Neural crest cell (in vitro differentiated cells): Measurements from ENCODE around the gene LRRC9. TPM values are rescaled to one million over a fixed set of nuclear protein-coding genes. Genes with fewer than 3 reads are reported as not detected.
"Not testable (repeated sequence)": the region's sequence is repeated elsewhere in the genome, so short reads cannot be mapped to it uniquely, and the experiment has no call there.

ENCODE experiments used
- DNase-seq: peaks from one replicate; pipeline ENCODE4 v3.0.0; 2021; ENCODE audit warnings: low read depth, mixed read lengths, low spot score
- H3K27ac Mint-ChIP-seq: one replicate; pipeline ENCODE4 v1.8.0; 2021; ENCODE audit warnings: mild to moderate bottlenecking, mixed read lengths; ENCODE audit not compliant: unreplicated experiment
- H3K27me3 Mint-ChIP-seq: 2 replicates; pipeline ENCODE4 v1.8.0; 2021; ENCODE audit warnings: low read depth, mild to moderate bottlenecking, mixed read lengths
- H3K36me3 Mint-ChIP-seq: 2 replicates; pipeline ENCODE4 v1.8.0; 2021; ENCODE audit warnings: low read depth, mild to moderate bottlenecking, mixed read lengths
- H3K4me1 Mint-ChIP-seq: 2 replicates; pipeline ENCODE4 v1.8.0; 2021; ENCODE audit warnings: mixed read lengths
- H3K4me3 Mint-ChIP-seq: one replicate; pipeline ENCODE4 v1.8.0; 2021; ENCODE audit warnings: mild to moderate bottlenecking, mixed read lengths
- H3K9me3 Mint-ChIP-seq: 2 replicates; pipeline ENCODE4 v1.8.0; 2021; ENCODE audit warnings: mixed read lengths
- CTCF ChIP-seq: fragments of 200-600 bp; sonication (generic); conservative IDR thresholded peaks from 2 replicates; pipeline ENCODE4 v1.5.0; 2021; ENCODE audit warnings: antibody characterized with exemption, mild to moderate bottlenecking
- total RNA-seq: library from RNA; stranded (reverse); gene quantifications from 2 replicates; pipeline ENCODE4 v1.2.1, GENCODE V29; 2021

LRRC9 gene
- total RNA-seq, 1 donor from 2014 or later = 1.0 TPM

DNA sequence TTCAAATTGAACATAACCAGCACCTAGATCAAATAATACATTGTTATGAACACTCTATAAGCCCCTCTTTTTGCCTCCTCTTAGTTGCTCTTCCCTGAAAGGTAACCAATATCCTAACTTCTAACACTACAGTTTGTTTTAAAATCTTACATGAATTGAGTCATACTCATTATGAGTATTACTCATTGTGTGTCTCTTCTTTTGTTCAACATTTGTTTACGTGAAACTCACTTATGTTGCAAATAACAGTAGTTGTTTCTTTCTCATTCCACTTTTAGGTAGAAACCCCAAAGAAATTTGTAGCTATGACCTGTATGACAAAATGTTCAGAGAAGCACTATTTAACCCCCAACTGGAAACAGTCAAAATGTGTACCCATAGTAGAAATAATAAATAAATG is 6.6 kb downstream of the LRRC9 start:
- Mint-ChIP-seq H3K4me3 (no peak overlapping the region), H3K36me3 (peaks cover 3% of the 10 kb centered on the region), H3K4me1 (no peaks in the 10 kb centered on the region), H3K9me3 (no peaks in the 10 kb centered on the region), H3K27ac (no peak overlapping the region), H3K27me3 (no peaks in the 10 kb centered on the region)
- no peak for TF ChIP-seq CTCF
- no peak for DNase-seq

GRCh38 chr14:59931237-59931636 is 11.3 kb downstream of the LRRC9 start:
- Mint-ChIP-seq H3K9me3 (no peaks in the 10 kb centered on the region), H3K27ac (no peak overlapping the region), H3K4me3 (no peak overlapping the region), H3K4me1 (no peaks in the 10 kb centered on the region), H3K27me3 (no peaks in the 10 kb centered on the region), H3K36me3 (peaks cover 3% of the 10 kb centered on the region)
- no peak for TF ChIP-seq CTCF
- DNase-seq = no peak

DNA sequence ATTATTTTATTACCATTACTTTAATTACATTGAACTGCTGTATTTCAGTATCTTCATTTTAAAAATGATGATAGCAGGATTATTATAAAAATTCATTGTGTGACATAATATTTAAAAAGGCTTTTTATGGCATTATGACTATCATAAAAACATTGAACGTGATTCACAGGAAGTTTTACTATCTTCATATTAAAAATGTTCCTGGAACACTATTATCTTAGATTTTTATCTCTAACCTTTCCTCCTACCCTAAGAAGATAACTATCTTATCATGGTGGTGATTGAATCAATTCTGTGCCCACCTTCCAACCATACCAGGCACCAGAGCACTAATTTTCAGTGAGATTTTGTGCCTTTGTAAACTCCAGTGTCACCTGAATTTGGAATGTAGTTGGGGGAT is 16.2 kb downstream of the LRRC9 start:
- H3K27me3 Mint-ChIP-seq = no peaks in the 10 kb centered on the region
- H3K9me3 Mint-ChIP-seq = no peaks in the 10 kb centered on the region
- H3K27ac Mint-ChIP-seq = no peak overlapping the region
- no peak for TF ChIP-seq CTCF
- H3K4me1 Mint-ChIP-seq = no peaks in the 10 kb centered on the region
- H3K36me3 Mint-ChIP-seq = no peaks in the 10 kb centered on the region
- no peak overlapping the region for H3K4me3 Mint-ChIP-seq
- DNase-seq = no peak

DNA sequence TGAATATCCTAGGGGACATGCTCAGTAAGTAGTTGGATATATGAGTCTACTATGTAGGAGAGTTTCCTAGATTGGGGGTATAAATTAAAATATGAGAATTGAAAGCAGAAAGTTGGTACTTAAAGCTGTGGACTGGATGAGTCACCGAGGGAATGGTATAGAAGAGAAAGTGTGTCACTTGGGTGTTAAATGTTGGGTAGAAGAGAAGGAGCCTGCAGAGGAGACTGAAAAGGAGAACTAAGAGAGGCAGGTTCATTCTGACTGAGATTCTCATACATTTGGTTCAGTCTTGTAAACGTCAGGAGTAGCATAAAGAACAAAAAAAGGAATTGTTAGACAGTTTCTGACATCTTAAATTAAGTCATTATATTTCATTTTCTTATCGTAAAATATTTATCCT is 19.9 kb downstream of the LRRC9 start:
- DNase-seq = no peak
- Mint-ChIP-seq H3K27ac (no peak overlapping the region), H3K9me3 (no peaks in the 10 kb centered on the region), H3K4me1 (no peaks in the 10 kb centered on the region), H3K36me3 (no peaks in the 10 kb centered on the region), H3K27me3 (no peaks in the 10 kb centered on the region), H3K4me3 (no peak overlapping the region)
- TF ChIP-seq CTCF = no peak

- not testable (repeated sequence) for DNase-seq, H3K4me3 Mint-ChIP-seq, H3K4me1 Mint-ChIP-seq, H3K36me3 Mint-ChIP-seq, H3K27ac Mint-ChIP-seq, H3K9me3 Mint-ChIP-seq, H3K27me3 Mint-ChIP-seq
Observed at GRCh38 chr14:59942296-59942862, 22.4 kb downstream of the LRRC9 start.

- no peaks in the 10 kb centered on the region for H3K27me3 Mint-ChIP-seq
- no peak overlapping the region for H3K4me3 Mint-ChIP-seq
- no peak for TF ChIP-seq CTCF
- DNase-seq = no peak
- no peaks in the 10 kb centered on the region for H3K9me3 Mint-ChIP-seq
- H3K36me3 Mint-ChIP-seq = no peaks in the 10 kb centered on the region
- H3K27ac Mint-ChIP-seq = no peak overlapping the region
- H3K4me1 Mint-ChIP-seq = no peaks in the 10 kb centered on the region
Observed at GRCh38 chr14:59944909-59945308, 25.0 kb downstream of the LRRC9 start.

DNA sequence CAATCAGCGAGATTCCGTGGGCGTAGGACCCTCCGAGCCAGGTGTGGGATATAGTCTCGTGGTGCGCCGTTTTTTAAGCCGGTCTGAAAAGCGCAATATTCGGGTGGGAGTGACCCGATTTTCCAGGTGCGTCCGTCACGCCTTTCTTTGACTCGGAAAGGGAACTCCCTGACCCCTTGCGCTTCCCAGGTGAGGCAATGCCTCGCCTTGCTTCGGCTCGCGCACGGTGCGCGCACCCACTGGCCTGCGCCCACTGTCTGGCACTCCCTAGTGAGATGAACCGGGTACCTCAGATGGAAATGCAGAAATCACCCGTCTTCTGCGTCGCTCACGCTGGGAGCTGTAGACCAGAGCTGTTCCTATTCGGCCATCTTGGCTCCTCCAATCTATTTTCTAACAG is 32.2 kb downstream of the LRRC9 start:
- not testable (repeated sequence) for H3K27ac Mint-ChIP-seq, H3K27me3 Mint-ChIP-seq, DNase-seq, H3K4me1 Mint-ChIP-seq
- Mint-ChIP-seq H3K4me3 (peak overlapping the region; percentile 85), H3K9me3 (peaks cover 12% of the 10 kb centered on the region), H3K36me3 (peaks cover 39% of the 10 kb centered on the region)

GRCh38 chr14:59957890-59958289 is 37.9 kb downstream of the LRRC9 start:
- Mint-ChIP-seq H3K36me3 (peaks cover 42% of the 10 kb centered on the region), H3K9me3 (peaks cover 14% of the 10 kb centered on the region)
- not testable (repeated sequence) for DNase-seq, H3K4me3 Mint-ChIP-seq, H3K27ac Mint-ChIP-seq, H3K27me3 Mint-ChIP-seq, H3K4me1 Mint-ChIP-seq
